Prostate gland (tissue), 2 donors: ENCODE data around the gene GPRC6A.

ENCODE experiments used
- CTCF ChIP-seq, 4 experiments: fragments of 200-600 bp in 2 of 4; fragments of 450-650 bp in 2 of 4; sonication (generic) in 2 of 4; IDR thresholded peaks; 1 replicate in 3 of 4; 2 replicates in 1 of 4; pipeline ENCODE4 v1.5.1; 2016 to 2019; ENCODE audit warnings: antibody characterized with exemption in 4 of 4, mild to moderate bottlenecking in 2 of 4, moderate library complexity in 2 of 4
- POLR2A ChIP-seq: fragments of 450-650 bp; IDR thresholded peaks from one replicate; pipeline ENCODE4 v1.6.1; 2016; ENCODE audit warnings: antibody characterized with exemption, mild to moderate bottlenecking
- POLR2AphosphoS5 ChIP-seq: sonication (generic); formaldehyde crosslinking; IDR thresholded peaks from one replicate; pipeline ENCODE4 v1.6.1; 2017; ENCODE audit warnings: antibody characterized with exemption

GRCh38 chr6:116836606-116837342, 7.9 kb upstream of the GPRC6A start:
- TF ChIP-seq CTCF (IDR thresholded peaks at IDR 0.05) (no peak), POLR2AphosphoS5 (no peak), POLR2A (no peak)
